Osteoblast (primary cell): ENCODE results near the gene GDNF. TPM values are rescaled to one million over a fixed set of nuclear protein-coding genes. Genes with fewer than 3 reads are reported as not detected.
"Not testable (repeated sequence)": the region's sequence is repeated elsewhere in the genome, so short reads cannot be mapped to it uniquely, and the experiment has no call there.

ENCODE experiments used
- DNase-seq: peaks from one replicate; pipeline ENCODE4 v3.0.0; 2011; ENCODE audit warnings: low spot score, mixed read lengths; ENCODE audit not compliant: insufficient read length; ENCODE audit errors: missing footprints
- H2AFZ ChIP-seq: 2 replicates; pipeline ENCODE4 v1.6.0; 2011; ENCODE audit warnings: mild to moderate bottlenecking, low read length
- H3K27ac ChIP-seq: 2 replicates; pipeline ENCODE4 v1.5.1; 2011; ENCODE audit warnings: mild to moderate bottlenecking, low read depth, low read length, moderate library complexity
- H3K27me3 ChIP-seq: 2 replicates; pipeline ENCODE4 v1.6.0; 2012; ENCODE audit warnings: mild to moderate bottlenecking, control low read depth, inconsistent platforms, low read length, moderate library complexity; ENCODE audit not compliant: insufficient read depth
- H3K36me3 ChIP-seq: 2 replicates; pipeline ENCODE4 v1.5.1; 2011; ENCODE audit warnings: mild to moderate bottlenecking, low read length, control low read depth, moderate library complexity; ENCODE audit not compliant: insufficient read depth
- H3K4me1 ChIP-seq: 2 replicates; pipeline ENCODE4 v1.5.1; 2011; ENCODE audit warnings: mild to moderate bottlenecking, low read length, control low read depth, moderate library complexity; ENCODE audit not compliant: insufficient read depth
- H3K4me2 ChIP-seq: 2 replicates; pipeline ENCODE4 v1.6.0; 2011; ENCODE audit warnings: mild to moderate bottlenecking, low read length; ENCODE audit not compliant: insufficient read depth
- H3K4me3 ChIP-seq: fragments of 200-600 bp; sonication (generic); 3 replicates; pipeline ENCODE4 v1.5.1; 2012; ENCODE audit warnings: mild to moderate bottlenecking, low read length, inconsistent platforms; ENCODE audit not compliant: insufficient read depth
- H3K79me2 ChIP-seq: 2 replicates; pipeline ENCODE4 v1.6.0; 2012; ENCODE audit warnings: mild to moderate bottlenecking, low read length, control low read depth, inconsistent platforms; ENCODE audit not compliant: insufficient read depth
- H3K9me3 ChIP-seq: 2 replicates; pipeline ENCODE4 v1.5.1; 2011; ENCODE audit warnings: low read depth, low read length, control low read depth
- H4K20me1 ChIP-seq: 2 replicates; pipeline ENCODE4 v1.6.0; 2012; ENCODE audit warnings: mild to moderate bottlenecking, low read length, control low read depth; ENCODE audit not compliant: insufficient read depth
- CTCF ChIP-seq: IDR thresholded peaks from 2 replicates; pipeline ENCODE4 v1.5.1; 2011; ENCODE audit warnings: mild to moderate bottlenecking, low read depth, low read length, moderate library complexity; ENCODE audit errors: extremely low read depth
- total RNA-seq: library from RNA; depleted of rRNA; stranded (reverse); fragments of >200 nt; gene quantifications from 2 replicates; pipeline ENCODE4 v1.2.3, GENCODE V29; 2012

Gene GDNF
- total RNA-seq, 1 donor = 6.2 TPM

- no peaks in the 10 kb centered on the region for H4K20me1 ChIP-seq
- H3K4me3 ChIP-seq = no peak overlapping the region
- H3K4me1 ChIP-seq = peaks cover 15% of the 10 kb centered on the region
- H3K4me2 ChIP-seq = peak overlapping the region; percentile 4
- DNase-seq = peak; percentile 80
- no peaks in the 10 kb centered on the region for H3K9me3 ChIP-seq
- no peak for TF ChIP-seq CTCF
- no peaks in the 10 kb centered on the region for H3K79me2 ChIP-seq
- H3K36me3 ChIP-seq = no peaks in the 10 kb centered on the region
- peak overlapping the region; percentile 65 for H3K27ac ChIP-seq
- no peaks in the 10 kb centered on the region for H3K27me3 ChIP-seq
- H2AFZ ChIP-seq = no peak overlapping the region
Measured at GRCh38 chr5:37786862-37787519, 52.9 kb downstream of the GDNF start.

DNA sequence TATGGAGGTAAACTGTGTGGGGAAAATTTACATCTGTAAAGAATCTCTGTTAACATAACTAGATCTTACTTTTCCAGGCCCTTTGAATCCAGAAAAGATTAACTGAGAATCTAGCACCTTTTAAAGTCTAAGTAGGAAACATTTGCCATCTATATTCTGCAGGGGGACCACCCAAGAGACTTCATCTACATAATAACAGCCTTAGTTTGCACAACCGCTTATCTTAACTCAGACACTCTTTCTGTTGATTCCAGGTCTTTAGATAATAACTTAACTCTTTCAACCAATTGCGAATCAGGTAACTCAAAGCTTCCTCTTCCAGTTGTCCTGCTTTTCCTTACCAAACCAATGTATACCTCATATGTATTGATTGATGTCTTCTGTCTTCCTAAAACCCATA lies 53.4 kb downstream of the GDNF start:
- H3K4me3 ChIP-seq = no peak overlapping the region
- no peak overlapping the region for H3K27ac ChIP-seq
- no peak for TF ChIP-seq CTCF
- DNase-seq = no peak
- no peaks in the 10 kb centered on the region for H4K20me1 ChIP-seq
- no peaks in the 10 kb centered on the region for H3K79me2 ChIP-seq
- no peaks in the 10 kb centered on the region for H3K9me3 ChIP-seq
- no peaks in the 10 kb centered on the region for H3K36me3 ChIP-seq
- no peak overlapping the region for H3K4me2 ChIP-seq
- H3K27me3 ChIP-seq = no peaks in the 10 kb centered on the region
- peaks cover 15% of the 10 kb centered on the region for H3K4me1 ChIP-seq
- H2AFZ ChIP-seq = no peak overlapping the region

DNA sequence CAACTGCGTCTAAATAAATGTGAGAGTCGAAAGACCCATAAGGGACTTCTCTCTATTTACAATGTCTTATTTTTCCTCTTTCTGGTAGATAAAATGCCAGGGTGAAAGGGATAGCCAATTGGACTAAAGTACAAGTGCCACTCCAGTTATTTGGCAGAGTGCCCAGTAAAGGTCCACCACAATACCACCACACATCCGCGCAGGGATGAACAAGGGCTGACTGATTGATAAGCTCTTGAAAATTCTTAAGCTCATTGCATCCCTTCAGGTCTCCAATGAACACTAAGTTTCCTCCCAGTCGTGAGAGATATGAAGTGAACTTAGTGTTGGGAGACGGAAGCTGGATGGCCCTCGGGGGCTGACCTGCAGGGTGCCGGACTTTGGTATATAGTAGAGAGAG lies 58.4 kb downstream of the GDNF start:
- H3K27ac ChIP-seq, H3K36me3 ChIP-seq, H4K20me1 ChIP-seq, H3K4me2 ChIP-seq, H2AFZ ChIP-seq, H3K4me1 ChIP-seq, H3K9me3 ChIP-seq, DNase-seq, H3K79me2 ChIP-seq, H3K4me3 ChIP-seq, H3K27me3 ChIP-seq: not testable (repeated sequence)

DNA sequence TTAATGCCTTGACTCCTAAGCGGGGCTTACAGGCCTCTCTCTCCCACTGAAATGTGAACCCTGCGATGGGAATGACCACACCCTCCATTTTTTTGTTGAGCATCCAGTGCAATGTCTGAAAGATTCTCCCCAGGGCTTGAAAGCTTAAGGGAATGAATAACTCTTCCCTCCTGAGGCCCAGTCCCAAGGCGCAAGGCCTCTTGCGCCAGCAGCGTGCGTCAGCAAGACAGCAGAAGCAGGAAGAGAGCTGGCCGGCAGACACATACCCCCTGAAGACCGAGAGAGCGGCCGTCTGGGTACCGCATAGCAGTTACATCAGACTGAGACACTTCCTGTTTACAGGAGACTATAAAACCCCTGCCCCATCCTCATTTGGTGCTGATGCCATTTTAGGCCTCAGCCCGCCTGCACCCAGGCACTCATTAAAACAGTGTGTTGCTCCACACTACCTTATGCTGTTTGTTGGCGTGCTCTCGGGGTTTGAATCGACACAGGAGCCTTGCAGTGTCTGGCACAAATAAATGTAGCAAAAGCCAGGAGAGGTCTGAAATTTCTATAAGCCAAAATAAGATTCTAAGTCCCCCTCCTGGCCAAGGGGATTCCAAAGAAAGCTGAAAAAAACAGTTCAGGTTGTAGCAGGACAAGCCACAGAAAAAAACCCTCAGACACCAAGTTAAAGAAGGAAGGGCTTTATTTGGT lies 62.3 kb downstream of the GDNF start:
- peak; percentile 6 for DNase-seq
- no peaks in the 10 kb centered on the region for H4K20me1 ChIP-seq
- H3K36me3 ChIP-seq = no peaks in the 10 kb centered on the region
- no peak for TF ChIP-seq CTCF
- peak overlapping the region; percentile 24 for H2AFZ ChIP-seq
- H3K79me2 ChIP-seq = no peaks in the 10 kb centered on the region
- peaks cover 23% of the 10 kb centered on the region for H3K4me1 ChIP-seq
- H3K4me3 ChIP-seq = no peak overlapping the region
- H3K27ac ChIP-seq = peak overlapping the region; percentile 97
- no peaks in the 10 kb centered on the region for H3K27me3 ChIP-seq
- H3K9me3 ChIP-seq = no peaks in the 10 kb centered on the region
- peak overlapping the region; percentile 60 for H3K4me2 ChIP-seq
